HG03139 (cell line): ENCODE results near the gene PCNX2.
A peak's percentile ranks its signal among the peaks of the same experiment; 100 is the strongest.

Experiments
- ATAC-seq: cut with Tn5 transposase; IDR thresholded peaks from one replicate; pipeline ENCODE4 v1.9.1; 2021; ENCODE audit not compliant: unreplicated experiment

PCNX2 gene

GRCh38 chr1:232943679-232944252 lies 351.8 kb downstream of the PCNX2 start:
- ATAC-seq, result no peak

- no peak for ATAC-seq
Measured at GRCh38 chr1:232942413-232943294, 352.9 kb downstream of the PCNX2 start.

GRCh38 chr1:232940262-232940661 lies 355.3 kb downstream of the PCNX2 start:
- peak; percentile 71 for ATAC-seq

- no peak for ATAC-seq
Measured at GRCh38 chr1:232939748-232940147, 355.8 kb downstream of the PCNX2 start.

- ATAC-seq, result no peak
Measured at GRCh38 chr1:232938926-232939325, 356.6 kb downstream of the PCNX2 start.

- ATAC-seq, result no peak
Measured at GRCh38 chr1:232937741-232938375, 357.7 kb downstream of the PCNX2 start.

- ATAC-seq, result no peak
Measured at GRCh38 chr1:232936941-232937340, 358.6 kb downstream of the PCNX2 start.
